ENCODE results near the gene HEPHL1.

GRCh38 chr11:93997741-93998140 is 23.4 kb upstream of the HEPHL1 start:
- TF ChIP-seq CTCF (IDR thresholded peaks at IDR 0.05) (no peak), POLR2A (IDR thresholded peaks at IDR 0.05) (no peak)
